ENCODE measurements around the gene ARNT2.

Gene ARNT2

DNA sequence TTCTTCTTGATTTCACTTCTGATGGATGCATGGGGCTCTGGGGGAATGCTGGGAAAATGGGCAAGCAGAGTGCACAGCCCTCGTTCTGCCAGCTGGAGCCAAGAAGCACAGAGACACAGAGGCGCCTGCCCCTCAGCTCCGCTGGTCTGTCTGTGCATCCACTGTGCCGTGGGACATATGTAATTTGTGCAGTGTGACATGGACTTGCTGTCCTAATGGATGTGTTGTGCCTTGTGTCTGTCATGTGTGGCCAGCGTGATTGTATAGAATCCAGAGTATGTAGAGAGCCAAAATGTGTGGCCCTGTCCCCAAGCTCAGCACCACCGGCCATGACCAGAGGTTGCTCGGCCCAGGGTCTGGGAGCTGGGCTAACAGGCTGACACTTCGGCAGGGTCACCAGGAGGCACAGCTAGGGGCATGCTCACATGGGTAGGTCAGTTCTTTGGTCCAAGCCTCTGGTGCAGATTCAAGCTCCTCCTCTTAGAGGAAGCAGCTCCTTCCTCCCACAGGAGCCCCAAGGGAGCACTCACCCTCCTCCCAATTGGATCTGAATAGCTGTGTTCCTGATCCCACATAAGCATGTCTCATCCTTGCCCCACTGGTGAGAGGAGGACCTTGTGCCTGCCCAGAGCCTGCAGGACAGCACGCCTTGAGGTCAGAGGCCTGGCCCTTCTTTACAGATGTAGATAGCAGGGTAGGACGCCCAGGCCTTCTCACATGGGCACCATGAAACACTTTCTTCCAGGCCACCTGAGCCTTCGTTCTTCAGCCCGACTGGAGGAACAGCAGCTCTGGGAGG lies 190.1 kb downstream of the ARNT2 start:
- no peak for DNase-seq (ENCODE audit: low read depth, low spot score)

DNA sequence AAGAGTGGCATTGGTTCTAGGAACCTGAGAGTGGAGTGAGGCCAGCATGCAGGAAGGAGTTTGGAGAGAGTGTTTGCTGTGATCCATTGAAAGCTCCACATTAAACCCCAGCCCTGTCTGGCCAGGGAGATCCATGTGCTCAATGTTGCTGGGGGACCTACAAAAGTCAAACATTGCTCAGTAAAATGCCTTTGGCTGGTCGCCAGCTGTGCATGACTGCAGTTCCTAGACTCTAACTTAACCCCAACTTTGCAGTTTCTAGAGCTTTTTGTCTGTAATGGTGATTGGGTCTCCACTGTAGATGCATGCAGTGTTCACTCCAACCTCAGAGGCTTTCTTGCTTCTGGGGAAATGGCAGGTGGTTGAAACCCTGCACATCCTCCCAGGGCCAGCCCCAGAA lies 191.2 kb downstream of the ARNT2 start:
- DNase-seq (ENCODE audit: low read depth, low spot score), result no peak

DNA sequence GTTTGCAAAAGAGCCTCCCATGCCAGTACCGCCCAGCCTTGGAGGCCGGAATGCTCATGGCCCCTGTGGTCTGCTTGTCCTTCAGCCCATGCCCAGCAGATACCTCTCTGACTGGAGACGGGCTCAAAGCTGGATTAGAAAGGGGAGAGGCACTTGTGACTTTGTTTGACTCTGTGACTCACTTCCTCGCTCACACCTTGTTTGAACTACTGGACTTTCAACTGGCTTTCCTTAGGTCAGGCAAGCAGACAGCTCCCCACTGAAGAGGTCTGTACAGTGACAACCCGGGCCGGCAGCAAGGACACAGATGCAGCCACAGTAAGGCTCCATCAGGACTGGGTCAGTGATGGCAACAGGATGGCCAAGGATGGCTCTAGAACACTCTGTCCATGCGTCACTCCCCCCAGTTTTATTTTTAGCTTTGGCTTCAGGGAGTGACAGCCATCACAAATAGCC lies 192.4 kb downstream of the ARNT2 start:
- DNase-seq (ENCODE audit: low read depth, low spot score), result no peak

DNA sequence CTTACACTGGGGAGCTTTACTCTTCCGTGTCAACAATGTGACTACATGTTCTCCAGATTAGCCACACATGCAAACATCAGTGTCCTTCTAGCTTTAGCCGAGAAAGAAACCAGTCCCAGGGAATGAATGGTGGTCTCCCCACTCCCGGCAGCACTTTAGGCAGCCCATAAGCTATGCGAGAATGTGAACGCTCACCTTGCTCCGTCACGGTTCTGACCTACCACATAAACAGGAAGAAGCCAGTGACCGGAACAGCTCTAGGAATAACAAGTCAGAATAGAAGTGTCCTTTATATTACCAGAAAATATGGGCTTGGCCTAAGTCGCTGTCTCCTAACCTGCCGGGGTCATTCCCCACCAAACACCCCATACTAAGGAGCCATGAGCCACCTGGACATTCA lies 192.9 kb downstream of the ARNT2 start:
- no peak for DNase-seq (ENCODE audit: low read depth, low spot score)

DNA sequence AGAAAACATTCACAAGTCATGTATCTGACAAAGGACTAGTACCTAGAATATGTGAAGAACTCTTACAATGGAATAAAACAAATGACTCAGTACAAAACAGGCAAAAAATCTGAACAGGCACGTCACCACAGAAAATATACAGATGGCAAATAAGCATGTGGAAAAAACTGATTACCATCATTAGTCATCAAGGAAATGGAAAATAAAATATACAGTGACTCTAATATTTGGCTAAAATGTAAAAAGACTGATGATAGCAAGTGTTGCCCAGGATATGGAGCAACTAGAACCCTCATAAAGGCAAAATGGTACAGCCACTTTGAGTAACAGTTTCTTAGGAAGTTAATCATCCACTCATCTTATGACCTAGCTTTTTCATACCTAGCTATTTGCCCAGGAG lies 195.2 kb downstream of the ARNT2 start:
- no peak for DNase-seq (ENCODE audit: low read depth, low spot score)

DNA sequence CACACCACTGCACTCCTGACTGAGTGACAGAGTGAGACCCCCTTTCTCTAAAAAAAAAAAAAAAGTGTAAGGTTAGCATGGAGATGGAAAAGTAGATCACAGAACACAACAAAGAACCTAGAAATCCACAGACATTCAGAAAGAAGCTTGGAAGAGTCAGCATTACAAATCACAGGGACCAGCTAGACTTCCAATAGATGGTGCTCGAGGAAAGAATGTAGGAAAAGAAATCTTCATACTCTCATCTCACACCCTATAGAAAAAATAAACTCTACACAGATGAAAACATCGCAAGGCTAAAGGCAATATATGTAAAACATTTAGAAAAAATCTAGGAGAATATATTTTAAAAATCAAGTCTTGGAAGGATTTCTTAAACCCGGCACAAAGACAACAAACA lies 196.4 kb downstream of the ARNT2 start:
- no peak for DNase-seq (ENCODE audit: low read depth, low spot score)

DNA sequence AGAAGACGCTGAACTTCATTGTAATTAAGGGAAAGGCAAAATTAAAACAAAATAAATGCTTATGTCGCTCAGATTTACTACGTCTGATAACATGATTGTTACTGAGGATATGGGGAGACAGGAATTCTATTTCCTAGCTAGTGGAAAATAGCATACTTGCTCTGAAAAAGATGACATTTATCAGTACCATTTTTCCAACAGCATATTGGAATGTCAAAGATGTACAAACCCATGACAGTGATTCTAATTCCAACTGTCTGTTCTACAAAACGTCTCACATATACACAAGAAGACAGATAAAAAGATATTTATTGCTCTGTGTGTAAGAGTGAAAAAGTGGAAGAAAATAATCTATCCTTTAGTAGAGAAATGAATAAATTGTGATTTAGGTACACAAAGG lies 197.1 kb downstream of the ARNT2 start:
- DNase-seq (ENCODE audit: low read depth, low spot score), result no peak

DNA sequence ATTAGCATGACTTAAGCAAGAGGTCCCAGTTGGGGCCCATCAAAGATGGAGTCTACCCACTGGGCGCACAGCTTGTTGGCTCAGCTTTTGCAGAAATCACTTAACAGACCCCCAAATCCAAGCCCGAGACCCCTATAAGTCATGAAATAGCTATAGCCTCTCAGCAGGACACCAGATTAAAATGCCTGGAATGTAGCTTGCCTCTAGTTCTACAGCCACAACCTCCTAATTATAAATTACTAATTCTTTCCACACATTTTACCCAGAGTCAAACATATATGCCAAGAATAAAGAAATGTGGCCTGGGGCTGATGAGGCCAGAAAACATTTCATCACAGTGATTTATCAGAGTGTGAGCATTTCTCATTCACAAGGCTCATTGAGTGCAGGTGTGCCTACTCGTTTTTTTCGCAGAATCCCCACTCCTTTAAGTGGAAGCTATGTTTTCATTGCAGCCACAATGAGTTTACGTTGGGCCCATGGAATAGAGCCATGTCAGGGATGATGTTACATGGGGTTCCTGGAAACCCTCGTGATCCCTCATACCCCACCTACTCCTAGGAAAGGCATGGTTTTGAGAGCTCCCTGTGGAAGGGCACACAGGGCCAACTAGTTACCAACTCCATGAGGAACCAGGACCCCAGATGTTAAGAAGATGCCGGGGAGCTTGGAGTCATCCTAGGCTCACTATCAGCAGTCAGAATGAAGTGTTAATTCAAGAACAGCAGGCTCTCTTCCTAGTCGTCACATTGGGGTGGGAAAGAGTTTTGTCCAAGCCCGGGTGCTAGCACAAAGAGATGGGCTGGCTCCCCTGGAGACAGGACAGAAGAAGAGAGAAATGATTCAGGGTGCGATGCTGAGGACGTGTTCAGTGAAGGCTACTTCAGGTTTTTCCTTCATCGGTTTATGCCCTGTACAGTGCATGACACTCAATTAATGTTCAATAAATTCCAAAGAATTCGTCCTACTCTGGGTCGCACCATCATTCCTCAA lies 200.7 kb downstream of the ARNT2 start:
- peak; percentile 24 for DNase-seq (ENCODE audit: low read depth, low spot score)

DNA sequence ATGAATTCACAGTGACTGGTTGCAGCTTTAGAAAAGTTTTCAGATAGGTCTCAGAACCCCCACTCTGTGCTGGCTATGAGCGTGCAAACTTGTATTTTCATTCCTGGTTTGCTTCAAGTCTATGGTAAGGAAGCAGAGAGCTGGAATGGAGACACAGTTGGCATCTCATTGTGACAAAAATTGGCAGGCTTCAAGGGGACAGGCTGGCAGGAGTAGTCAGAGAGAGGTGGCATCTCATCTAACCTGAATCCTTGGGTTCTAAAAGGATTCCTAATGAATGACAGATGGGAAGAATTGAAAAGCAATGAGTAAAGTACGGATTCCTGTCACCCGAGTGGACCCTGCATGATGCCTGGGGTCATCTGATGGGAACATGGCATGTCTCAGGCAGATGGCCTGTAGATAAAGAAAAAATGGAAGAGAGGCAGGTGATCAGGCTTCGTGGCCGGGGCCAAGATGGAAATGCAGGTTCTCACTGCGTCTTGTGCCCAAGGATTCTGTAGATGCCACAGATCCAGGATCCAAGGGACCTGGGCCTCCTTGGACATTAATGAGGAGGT lies 201.5 kb downstream of the ARNT2 start:
- DNase-seq (ENCODE audit: low read depth, low spot score), result no peak

DNA sequence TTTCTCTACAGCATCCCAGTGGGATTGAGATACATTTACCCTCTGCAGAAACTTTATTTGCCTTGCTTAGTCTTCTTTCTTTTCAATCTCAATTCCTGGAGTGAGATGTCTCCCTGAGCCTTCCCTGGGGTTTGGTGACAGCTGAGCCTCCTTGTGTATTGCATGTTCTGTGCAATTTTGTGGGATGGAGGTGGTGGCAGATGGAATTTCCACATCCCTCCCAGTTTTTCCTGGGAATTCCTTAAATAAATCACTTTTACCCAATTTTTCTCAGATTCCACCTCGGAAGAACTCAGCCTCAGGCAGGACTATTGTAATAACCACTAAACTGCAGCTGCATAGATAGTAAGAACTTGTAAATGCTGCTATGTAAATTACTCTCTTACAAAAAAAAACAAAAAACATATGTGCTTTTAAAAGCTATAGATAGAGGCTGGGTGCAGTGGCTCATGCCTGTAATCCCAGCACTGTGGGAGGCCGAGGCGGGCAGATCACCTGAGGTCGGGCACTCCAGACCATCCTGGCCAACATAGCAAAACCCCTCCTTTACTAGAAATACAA lies 202.4 kb downstream of the ARNT2 start:
- DNase-seq (ENCODE audit: low read depth, low spot score), result no peak

DNA sequence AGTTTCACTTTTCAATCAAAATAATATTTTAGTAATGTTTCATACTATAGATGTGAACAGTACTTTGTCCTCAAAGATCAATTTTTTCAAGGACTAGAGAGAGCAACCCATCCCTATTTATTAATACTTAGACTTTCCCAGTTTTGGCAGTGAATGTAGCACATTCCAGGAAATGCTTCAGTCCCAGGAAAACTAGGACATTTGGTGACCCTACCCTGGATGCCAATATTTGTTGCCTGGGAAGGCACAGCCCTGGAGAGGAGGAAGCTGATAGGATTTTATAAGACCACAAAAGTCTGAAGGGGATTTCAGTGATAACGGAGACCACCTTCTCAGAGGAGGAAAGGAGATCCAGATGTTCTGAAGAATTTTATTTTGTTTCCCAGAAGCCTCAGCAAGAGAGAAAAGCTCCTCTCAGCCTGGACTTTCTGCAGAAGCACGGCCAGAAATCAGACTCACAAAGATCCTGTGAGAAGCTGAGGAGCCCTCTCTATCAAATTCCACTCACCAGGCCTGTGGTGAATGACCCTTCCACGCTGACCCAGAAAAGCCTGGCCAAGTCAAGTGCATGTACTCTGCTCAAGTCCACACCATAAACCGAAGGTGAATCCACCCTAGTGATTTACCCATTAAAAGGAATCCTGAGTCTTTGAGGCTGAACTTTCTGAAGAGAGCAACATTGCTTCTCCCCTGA lies 203.3 kb downstream of the ARNT2 start:
- no peak for DNase-seq (ENCODE audit: low read depth, low spot score)

DNA sequence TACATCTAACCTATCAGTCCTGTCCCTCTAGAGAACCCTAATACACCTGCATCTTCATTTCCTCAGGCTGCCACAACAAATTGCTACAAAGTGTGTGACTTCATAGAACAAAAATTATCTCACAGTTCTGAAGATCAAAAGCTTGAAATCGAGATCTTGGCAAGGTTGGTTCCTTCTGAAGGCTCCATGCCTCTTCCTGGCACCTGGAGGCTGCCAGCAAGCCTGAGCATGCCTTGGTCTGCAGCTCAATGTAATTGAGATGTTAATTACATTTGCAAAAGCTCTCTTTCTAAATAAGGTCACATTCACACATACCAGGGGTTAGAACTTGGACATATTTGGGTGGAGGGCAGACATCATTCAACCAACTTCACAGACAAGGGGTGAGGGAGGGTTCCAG lies 204.5 kb downstream of the ARNT2 start:
- no peak for DNase-seq (ENCODE audit: low read depth, low spot score)

DNA sequence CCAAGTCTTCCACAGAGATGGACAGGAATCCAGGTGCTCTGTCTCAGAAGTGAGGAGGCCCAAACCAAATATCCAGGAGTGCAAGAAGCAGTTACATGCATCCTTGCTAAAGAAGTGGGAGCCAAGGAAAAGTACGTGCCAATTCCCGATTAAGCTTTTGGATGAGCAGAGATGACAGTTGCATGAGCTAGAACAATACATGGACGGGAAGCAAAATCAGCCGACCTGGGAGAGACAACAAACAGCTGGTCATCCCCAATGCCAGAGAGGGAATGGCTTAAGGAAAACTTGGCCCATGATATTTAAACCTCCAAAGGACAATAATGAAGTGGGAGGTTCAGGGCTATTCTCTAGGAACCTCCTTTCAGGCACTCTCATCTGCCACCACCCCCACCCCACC lies 204.9 kb downstream of the ARNT2 start:
- no peak for DNase-seq (ENCODE audit: low read depth, low spot score)

DNA sequence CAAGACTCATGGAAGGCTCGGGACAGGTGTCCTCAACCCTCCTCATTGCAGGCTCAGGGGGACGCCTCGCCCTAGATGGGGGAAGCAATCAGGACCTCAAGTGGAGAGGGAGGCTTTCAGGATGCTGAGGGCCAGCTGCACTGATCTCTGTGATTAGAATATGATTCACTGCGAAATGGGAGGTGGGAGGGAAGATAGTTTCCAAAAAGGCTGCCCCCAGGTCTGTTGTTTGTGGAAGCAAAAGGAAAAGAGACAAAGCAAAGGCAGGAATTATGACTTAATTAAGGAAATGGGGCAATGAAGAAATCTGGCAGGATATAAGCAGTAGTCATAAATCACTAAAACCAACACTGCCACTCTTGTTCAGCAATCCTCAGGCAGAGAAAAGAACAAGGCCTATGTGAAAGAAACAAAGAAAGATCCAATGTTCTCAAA lies 205.3 kb downstream of the ARNT2 start:
- no peak for DNase-seq (ENCODE audit: low read depth, low spot score)

DNA sequence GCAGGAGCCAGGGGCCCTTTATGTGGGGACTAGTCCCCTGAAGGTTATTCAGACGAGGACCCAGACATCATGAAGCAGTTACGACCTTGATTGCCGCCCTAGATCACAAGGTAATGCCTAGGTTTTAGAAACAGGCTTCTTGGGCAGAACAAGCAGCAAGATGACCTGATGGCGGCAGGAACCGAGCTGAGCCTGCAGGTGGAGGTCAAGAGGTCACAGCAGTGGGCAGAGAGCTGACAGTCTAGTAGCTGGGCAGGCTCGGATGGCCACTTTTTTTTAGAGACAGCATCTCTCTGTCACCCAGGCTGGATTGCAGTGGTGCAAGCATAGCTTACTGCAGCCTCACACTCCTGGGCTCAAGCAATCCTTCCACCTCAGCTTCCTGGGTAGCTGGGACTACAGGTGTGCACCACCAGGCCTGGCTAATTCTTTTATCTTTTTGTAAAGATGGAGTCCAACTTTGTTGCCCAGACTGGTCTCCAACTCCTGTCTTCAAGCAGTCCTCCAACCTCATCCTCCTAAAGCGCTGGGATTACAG lies 207.4 kb downstream of the ARNT2 start:
- DNase-seq (ENCODE audit: low read depth, low spot score), result no peak

DNA sequence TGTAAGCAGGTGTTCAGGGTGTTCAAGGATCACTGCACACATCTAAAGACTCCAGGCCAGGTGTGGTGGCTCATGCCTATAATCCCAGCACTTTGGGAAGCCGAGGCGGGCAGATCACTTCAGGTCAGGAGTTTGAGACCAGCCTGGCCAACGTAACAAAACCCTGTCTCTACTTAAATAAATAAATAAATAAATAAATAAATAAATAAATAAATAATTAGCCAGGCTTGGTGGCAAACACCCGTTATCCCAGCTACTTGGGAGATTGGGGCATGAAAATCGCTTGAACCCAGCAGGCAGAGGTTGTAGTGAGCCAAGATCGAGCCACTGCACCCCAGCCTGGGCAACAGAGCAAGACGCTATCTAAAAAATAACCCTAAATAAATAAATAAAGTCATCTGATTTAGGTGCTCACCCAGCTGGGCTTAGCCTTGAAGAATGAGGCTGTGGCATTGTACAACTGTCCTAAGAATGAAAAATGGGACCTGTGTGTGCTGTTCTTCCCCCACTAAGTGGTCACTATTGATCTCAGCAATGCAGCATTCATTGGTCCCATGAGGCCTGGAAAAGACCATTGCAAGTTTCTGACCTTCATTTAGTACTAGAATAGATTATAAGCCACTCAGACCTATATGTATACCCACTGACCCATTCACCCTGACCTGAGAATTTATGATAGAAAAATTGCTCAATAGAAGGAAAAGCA lies 208.1 kb downstream of the ARNT2 start:
- DNase-seq (ENCODE audit: low read depth, low spot score), result no peak

DNA sequence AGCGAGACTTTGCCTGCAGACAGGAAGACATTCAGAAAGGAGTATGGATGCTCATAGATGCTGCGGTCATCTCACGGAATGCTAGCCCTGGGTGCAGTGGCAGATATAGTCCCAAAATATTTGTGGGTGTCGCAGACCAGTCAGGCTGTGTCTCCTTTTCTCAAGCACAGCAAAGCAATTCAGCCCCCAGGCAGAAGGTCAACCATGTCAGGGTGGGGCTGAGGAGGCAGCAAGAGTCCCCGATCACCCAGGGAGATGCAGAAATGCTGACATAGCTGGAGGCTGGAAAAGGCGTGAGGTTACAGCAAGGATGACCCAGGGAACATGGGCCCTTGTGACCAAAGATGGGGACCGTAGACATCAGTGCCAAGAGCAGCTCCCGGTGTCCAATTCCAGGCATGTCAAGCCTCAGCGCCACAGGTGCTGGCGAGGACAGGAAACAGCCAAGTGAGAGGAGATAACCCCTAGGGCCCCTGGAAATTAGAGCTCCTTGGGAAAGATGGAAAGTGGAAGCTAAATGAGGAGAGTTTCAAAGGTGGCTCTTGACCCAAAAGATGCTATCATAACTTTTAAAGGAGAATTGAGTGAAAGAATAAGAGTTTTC lies 209.7 kb downstream of the ARNT2 start:
- DNase-seq (ENCODE audit: low read depth, low spot score), result no peak

DNA sequence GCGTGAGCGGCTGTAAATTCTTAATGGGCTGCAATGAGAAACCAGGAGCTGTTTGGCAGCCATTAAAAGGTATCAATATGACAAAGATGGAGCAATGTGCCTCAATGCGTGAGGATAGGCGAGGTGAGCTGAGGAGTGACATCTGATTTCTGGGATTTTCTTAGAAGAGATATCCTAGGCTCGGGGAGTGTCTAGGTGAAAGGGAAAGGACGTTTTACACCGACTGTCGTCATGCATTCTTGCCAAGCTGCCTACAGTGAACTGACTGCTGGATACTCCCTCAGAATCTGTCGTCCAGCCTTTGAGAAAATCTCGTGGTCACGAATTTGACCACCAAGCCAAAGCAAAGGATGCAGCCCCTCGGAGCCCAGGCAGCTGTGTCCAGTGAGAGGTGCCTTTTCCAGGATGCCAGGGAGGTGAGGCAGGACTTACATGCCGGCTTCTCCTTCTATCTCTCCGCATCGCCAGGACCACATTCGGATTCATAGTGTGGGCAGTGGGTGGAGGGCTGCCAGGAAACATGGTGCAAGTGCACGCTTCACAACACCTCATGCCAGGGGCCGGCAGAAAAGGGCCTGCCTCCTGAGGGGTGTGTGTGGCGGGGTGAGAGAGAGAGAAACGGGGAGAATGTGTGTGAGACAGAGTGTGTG lies 210.7 kb downstream of the ARNT2 start:
- no peak for DNase-seq (ENCODE audit: low read depth, low spot score)

DNA sequence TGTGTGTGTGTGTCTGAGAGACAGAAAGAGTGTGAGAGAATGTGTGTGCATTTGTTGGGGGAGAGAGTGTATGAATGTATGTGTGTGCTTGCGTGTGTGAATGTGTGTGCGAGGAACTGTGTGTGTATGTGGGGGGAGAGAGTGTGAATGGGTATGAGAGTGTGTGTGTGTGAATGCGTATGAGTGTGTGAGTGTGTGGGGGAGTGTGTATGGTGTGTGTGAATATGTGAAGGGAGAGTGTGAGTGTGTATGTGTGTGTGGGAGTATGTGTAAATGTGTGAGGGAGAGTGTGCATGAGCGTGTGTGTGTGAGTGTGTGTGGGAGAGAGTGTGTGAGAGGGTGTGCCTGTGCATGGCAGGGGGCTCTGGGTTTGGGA lies 211.2 kb downstream of the ARNT2 start:
- no peak for DNase-seq (ENCODE audit: low read depth, low spot score)
